Muscle of leg (tissue), 11 donors: ENCODE results near the gene C8A. TPM values are rescaled to one million over a fixed set of nuclear protein-coding genes. Genes with fewer than 3 reads are reported as not detected.
A peak's percentile ranks its signal among the peaks of the same experiment; 100 is the strongest.

Experiments
- DNase-seq: peaks from one replicate; pipeline ENCODE4 v3.0.0; 2013
- H3K27ac ChIP-seq: one replicate; pipeline ENCODE4 v1.5.1; 2013; ENCODE audit warnings: mild to moderate bottlenecking, low read length, control low read depth
- H3K27me3 ChIP-seq: one replicate; pipeline ENCODE4 v1.6.1; 2013; ENCODE audit warnings: low read length; ENCODE audit not compliant: control insufficient read depth, insufficient read depth
- H3K36me3 ChIP-seq: one replicate; pipeline ENCODE4 v1.6.1; 2013; ENCODE audit warnings: low read length; ENCODE audit not compliant: control insufficient read depth, insufficient read depth
- H3K4me1 ChIP-seq: one replicate; pipeline ENCODE4 v1.6.1; 2013; ENCODE audit warnings: low read length; ENCODE audit not compliant: control insufficient read depth, insufficient read depth
- H3K4me3 ChIP-seq: one replicate; pipeline ENCODE4 v1.5.1; 2013; ENCODE audit warnings: low read length, control low read depth
- H3K9me3 ChIP-seq: replicated peaks from 2 replicates; pipeline ENCODE4 v1.6.1; 2013; ENCODE audit warnings: low read depth, low read length; ENCODE audit not compliant: control insufficient read depth
- WGBS: methylation state at CpG from one replicate; pipeline ENCODE4 v1.1.5; 2013; ENCODE audit warnings: missing lambda C conversion rate; ENCODE audit not compliant: insufficient coverage; 5-methylcytosine and 5-hydroxymethylcytosine counted together
- polyA plus RNA-seq, 8 donors: library from polyadenylated mRNA; unstranded; fragments of 120-200 nt; gene quantifications; one replicate each; pipeline versions ENCODE4 v1.2.1 to v1.2.3, GENCODE V29; 2013; ENCODE audit warnings: inconsistent platforms in 1 of 8, low replicate concordance in 1 of 8; ENCODE audit not compliant: insufficient read length in 8 of 8, insufficient read depth in 1 of 8
- total RNA-seq: library from RNA; stranded (reverse); fragments of 120-200 nt; gene quantifications from one replicate; pipeline ENCODE4 v1.2.4, GENCODE V29; 2013

Gene C8A
- total and polyA plus RNA-seq, 9 donors, result 0.33 TPM; not detected in 8

DNA sequence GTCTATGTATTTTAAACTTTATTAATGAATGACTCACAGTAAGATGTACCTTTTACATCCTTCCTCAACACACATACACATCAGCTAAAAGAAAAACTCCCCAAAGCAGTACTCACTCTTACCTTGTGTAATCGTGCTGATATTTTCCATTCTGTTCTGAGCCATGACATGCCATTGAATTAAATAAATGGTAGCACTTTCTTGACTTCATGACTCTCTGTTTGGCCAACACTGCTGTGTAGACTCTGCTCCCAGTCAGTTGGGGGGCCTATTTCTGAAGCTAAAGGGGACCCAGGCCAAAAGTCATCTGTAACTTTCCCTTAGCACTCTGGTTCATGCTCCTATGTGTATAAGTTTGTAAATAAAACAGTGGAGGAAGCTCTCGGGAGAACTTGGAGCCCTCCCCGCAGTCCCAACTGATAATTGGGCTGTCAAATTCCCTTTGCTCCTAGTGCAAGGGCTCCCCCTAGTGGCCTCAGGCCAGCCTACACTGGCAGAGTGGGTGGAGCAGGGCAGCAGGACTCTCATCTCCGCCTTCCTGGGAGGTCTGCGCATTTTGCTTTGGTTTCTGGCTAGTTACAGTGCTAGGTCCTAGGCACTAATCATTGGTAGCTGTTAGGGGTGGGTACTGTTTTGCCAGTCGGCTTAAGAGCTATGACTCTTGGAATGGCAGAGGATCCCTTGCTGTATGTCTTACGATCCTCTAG, 33.7 kb upstream of the C8A start:
- Histone ChIP-seq H3K4me1 (peaks cover 5% of the 10 kb centered on the region), H3K27me3 (peaks cover 7% of the 10 kb centered on the region), H3K36me3 (no peaks in the 10 kb centered on the region), H3K4me3 (no peak overlapping the region), H3K9me3 (no peaks in the 10 kb centered on the region), H3K27ac (no peak overlapping the region)
- DNase-seq, result peak; percentile 45
- WGBS, result 29% methylated on average over 4 of the region's 7 CpGs

DNA sequence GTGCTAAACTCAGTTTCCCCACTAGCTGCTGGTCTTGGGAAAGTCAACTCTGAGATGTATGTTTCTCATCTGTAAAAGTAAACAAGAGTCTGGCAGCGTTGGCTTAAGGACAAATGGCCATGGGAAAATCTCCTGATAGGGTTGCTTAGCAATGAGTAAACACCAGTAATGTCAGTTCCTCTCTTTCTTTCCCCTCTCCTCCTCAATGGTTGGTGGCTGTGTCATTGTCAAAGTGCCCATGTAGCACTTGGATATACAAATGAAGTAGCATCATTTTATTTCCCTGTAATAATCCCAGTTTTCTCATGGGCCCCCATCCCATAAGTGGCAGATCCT, 33.2 kb upstream of the C8A start:
- peaks cover 7% of the 10 kb centered on the region for H3K27me3 ChIP-seq
- no CpG with 5 or more reads among the region's 1 CpG for WGBS
- peak; percentile 16 for DNase-seq

DNA sequence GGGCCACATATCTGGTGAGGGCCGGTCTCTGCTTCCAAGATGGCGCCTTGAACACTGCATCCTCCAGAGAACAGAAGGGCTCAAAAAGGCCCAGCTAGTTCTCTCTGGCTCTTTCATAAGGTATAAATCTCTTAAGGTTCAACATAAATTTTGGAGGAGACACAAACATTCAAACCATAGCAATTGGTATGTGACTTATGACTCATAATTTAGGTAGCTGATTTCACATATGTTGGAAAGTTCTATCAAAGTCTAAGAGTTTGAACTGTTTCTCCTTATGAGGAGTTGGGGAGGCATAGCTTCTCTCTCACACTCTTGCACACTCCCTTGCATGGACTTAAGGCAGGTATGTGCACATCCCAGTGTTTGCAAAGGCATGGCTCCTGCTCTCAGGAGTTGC, 30.3 kb upstream of the C8A start:
- H3K27me3 ChIP-seq, result peaks cover 7% of the 10 kb centered on the region
- WGBS, result no CpG with 5 or more reads among the region's 2 CpGs

More for the DNA sequence above, 33.2 kb upstream of the C8A start:
- Histone ChIP-seq H3K27ac (no peak overlapping the region), H3K4me1 (peaks cover 5% of the 10 kb centered on the region), H3K4me3 (no peak overlapping the region), H3K9me3 (no peaks in the 10 kb centered on the region), H3K36me3 (no peaks in the 10 kb centered on the region)

DNA sequence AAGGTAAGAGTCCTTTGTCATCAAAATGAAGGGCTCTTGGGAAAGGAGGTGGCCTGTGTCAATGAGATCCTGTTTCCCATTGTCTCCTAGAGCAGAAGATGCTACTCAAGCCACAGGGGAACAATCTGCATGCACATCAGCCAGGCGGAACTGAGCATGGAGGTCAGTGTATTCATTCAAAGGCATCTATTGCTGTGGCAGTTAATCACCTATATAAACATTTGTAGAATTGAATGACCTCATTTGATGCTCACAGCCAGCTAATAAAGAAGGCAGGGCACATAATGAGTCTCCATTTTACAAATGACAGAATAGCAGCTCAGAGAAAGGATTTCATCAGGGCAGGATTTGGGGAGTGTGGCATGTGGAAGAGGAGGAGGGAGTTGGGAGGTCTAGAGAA, 29.7 kb upstream of the C8A start:
- H3K36me3 ChIP-seq, result no peaks in the 10 kb centered on the region
- whole genome bisulfite sequencing, result no CpG with 5 or more reads among the region's 1 CpG

More for the DNA sequence above, 30.3 kb upstream of the C8A start:
- Histone ChIP-seq H3K9me3 (no peaks in the 10 kb centered on the region), H3K4me1 (peaks cover 5% of the 10 kb centered on the region), H3K27ac (no peak overlapping the region), H3K4me3 (no peak overlapping the region), H3K36me3 (no peaks in the 10 kb centered on the region)
- no peak for DNase-seq

DNA sequence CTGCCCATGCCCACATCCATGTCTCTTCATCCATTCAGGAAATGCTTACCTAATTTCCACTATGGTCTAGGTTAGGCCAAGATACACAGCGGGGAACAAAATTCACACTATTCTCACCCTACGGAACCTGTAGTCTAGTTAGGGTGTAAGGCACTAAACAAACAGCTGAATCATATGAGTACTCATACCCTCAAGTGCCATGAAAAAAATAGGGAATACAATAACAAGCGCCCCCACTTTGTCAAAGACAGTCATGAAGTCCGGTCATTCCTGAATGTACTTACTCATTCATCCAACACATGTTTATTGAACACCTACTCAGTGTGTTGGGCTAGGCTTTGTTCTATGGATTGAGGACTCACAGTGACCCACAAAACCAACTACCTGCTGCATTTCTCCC, 29.2 kb upstream of the C8A start:
- no peaks in the 10 kb centered on the region for H3K36me3 ChIP-seq
- WGBS, result no CpG with 5 or more reads among the region's 4 CpGs
- no peaks in the 10 kb centered on the region for H3K9me3 ChIP-seq
- H3K27ac ChIP-seq, result no peak overlapping the region
- H3K4me1 ChIP-seq, result peaks cover 5% of the 10 kb centered on the region
- H3K4me3 ChIP-seq, result no peak overlapping the region
- H3K27me3 ChIP-seq, result peaks cover 2% of the 10 kb centered on the region
- no peak for DNase-seq

More for the DNA sequence above, 29.7 kb upstream of the C8A start:
- peaks cover 2% of the 10 kb centered on the region for H3K27me3 ChIP-seq
- DNase-seq, result no peak
- no peak overlapping the region for H3K27ac ChIP-seq
- peaks cover 5% of the 10 kb centered on the region for H3K4me1 ChIP-seq
- H3K4me3 ChIP-seq, result no peak overlapping the region
- no peaks in the 10 kb centered on the region for H3K9me3 ChIP-seq

DNA sequence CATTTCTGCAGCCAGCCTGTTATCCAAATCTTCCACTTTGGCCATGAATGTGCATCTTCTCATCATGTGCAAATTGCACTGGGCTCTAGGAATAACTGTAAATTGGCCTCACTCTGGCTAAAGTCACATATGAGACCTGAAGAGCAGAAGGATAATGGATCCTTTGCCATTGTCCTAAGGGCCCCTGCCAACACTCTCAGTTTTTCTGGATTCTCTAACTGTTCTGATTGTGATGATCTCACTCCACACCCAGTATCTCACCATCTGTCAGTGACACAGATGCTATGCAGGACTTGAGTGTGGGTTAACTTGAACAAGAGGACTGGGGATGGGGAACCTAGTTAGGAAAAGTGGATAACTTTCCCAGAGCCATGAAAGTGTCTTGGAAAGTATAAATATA, 26.9 kb upstream of the C8A start:
- H3K27ac ChIP-seq, result no peak overlapping the region
- DNase-seq, result no peak
- no peaks in the 10 kb centered on the region for H3K27me3 ChIP-seq
- H3K4me3 ChIP-seq, result no peak overlapping the region
- no peaks in the 10 kb centered on the region for H3K9me3 ChIP-seq
- H3K36me3 ChIP-seq, result no peaks in the 10 kb centered on the region
- no peaks in the 10 kb centered on the region for H3K4me1 ChIP-seq

DNA sequence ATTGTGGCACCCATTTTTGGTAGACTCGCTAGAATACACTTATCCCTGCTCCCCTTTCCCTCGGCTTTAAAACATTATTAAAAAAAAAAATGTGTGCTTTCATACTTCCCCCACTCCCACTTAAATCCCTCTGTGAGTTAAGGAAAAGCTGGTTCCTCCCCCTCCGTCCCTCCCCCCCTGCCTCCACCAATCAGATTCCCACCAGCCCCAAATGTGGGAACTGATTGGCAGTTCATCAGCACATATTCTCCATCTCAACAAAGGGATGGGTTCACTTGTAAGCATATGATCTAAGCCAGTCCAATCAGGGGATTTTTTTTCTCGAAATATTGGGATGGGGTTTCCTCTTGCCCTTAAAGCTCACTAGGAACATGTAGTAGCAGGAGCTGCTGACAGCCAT, 24.5 kb upstream of the C8A start:
- Histone ChIP-seq H3K27me3 (no peaks in the 10 kb centered on the region), H3K4me1 (no peaks in the 10 kb centered on the region), H3K27ac (no peak overlapping the region), H3K4me3 (no peak overlapping the region), H3K36me3 (no peaks in the 10 kb centered on the region), H3K9me3 (no peaks in the 10 kb centered on the region)
- WGBS, result 80% methylated on average over 1 of the region's 4 CpGs
- DNase-seq, result no peak

DNA sequence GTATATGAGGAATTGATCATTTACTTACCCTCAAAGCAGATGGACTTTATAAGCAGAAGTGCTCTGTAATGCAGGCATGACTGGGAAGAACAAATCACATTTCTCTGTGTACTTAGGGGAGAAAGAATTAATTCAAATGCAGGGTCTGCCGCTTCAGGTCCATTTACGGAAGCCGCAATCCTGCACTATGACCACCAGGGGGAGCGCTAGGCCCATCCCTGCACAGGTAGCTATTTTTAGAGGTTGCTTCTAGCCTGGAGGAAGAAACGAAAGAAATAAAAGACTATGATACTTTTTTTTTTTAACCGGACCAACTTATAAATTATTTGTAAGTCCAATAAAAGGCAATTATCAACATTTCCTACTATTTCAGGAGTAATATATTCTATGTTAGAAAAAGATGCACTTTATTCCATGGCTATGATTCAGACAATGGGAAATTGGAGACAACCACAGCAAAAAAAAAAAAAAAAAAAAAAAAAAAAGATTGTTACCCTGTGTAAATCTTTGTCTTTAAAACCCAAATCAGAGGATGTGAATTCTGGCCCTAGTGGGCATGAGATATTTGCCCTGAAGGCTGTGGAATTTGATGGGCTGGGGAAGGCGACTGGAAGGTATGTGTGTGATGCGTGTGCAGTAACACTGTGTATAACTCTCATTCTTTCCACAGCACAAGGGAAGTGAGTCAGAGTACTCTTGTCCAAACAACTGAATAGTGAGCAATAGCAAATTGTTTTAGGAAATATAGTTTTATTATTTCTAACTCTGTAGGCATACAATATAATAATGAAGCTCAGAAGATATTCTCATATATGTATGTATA, 22.5 kb upstream of the C8A start:
- DNase-seq, result peak; percentile 82
- Histone ChIP-seq H3K27ac (no peak overlapping the region), H3K9me3 (no peaks in the 10 kb centered on the region), H3K4me3 (no peak overlapping the region), H3K36me3 (no peaks in the 10 kb centered on the region), H3K27me3 (no peaks in the 10 kb centered on the region), H3K4me1 (no peaks in the 10 kb centered on the region)
- no CpG with 5 or more reads among the region's 8 CpGs for WGBS

DNA sequence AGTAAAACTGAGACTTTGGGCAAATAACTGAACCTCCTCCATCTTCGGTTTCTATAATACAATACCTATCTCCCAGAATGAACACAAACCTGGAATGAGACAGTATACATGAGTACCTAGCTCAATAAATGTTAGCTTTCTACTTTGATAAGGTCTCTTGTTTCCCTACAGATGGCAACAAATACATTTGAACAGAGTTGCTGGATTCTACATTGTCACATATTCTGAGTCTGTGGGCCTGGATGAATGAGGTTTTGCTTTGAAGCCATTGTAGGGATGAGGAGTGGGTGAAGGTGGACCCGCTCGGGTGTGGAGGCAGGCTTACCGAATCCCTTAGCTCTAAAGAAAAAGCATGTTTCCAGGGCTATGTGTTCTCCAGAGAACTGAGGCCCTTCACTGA, 21.5 kb upstream of the C8A start:
- no peaks in the 10 kb centered on the region for H3K9me3 ChIP-seq
- WGBS, result 80% methylated on average over 1 of the region's 4 CpGs
- no peak overlapping the region for H3K27ac ChIP-seq

DNA sequence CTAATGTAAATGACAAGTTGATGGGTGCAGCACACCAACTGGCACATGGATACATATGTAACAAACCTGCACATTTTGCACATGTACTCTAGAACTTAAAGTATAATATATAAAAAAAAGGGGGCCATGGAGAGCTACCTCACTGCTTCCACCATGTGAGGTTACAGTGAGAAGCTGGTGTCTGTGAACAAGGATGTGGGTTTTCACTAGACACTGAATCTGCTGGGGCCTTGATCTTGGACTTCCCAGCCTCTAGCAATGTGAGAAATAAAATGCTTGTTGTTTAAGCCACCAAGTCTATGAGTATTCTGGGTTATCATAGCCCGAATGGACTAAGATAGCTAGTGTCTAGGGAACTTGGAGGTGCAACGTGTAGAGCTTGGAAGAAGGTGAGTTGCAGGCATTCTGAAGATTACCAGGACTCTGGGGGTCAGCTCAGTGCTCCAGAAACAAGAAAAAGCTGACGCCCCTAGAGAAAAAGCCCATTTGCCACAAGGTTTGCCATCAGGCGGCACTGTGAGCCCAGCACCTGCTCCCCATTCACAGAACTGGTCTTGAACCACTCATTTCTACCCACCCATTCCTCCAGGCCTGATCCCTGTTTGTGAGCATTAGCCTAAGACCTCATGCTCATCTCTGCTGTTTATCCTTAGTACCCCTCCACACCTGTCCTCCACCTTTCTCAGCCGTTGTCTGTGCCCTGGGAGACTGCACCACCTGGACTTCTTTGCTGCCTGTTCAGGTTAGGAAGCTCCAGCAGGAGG, 20.3 kb upstream of the C8A start:
- DNase-seq, result no peak
- no peaks in the 10 kb centered on the region for H3K4me1 ChIP-seq
- no peak overlapping the region for H3K27ac ChIP-seq
- no peak overlapping the region for H3K4me3 ChIP-seq
- no peaks in the 10 kb centered on the region for H3K9me3 ChIP-seq
- no peaks in the 10 kb centered on the region for H3K27me3 ChIP-seq
- 94% methylated on average over 4 of the region's 5 CpGs for WGBS
- no peaks in the 10 kb centered on the region for H3K36me3 ChIP-seq

More for the DNA sequence above, 21.5 kb upstream of the C8A start:
- Histone ChIP-seq H3K27me3 (no peaks in the 10 kb centered on the region), H3K4me1 (no peaks in the 10 kb centered on the region), H3K4me3 (no peak overlapping the region), H3K36me3 (no peaks in the 10 kb centered on the region)
- DNase-seq, result no peak
